GM18511 (cell line): ENCODE results near the gene PLA2G2D.
"Not testable (repeated sequence)": the region's sequence is repeated elsewhere in the genome, so short reads cannot be mapped to it uniquely, and the experiment has no call there.

Experiments
- ATAC-seq: cut with Tn5 transposase; IDR thresholded peaks from one replicate; pipeline ENCODE4 v1.9.1; 2021; ENCODE audit warnings: mild to moderate bottlenecking, moderate library complexity; ENCODE audit not compliant: unreplicated experiment

The PLA2G2D gene

GRCh38 chr1:20143318-20143717, 24.0 kb upstream of the PLA2G2D start:
- ATAC-seq = no peak

- no peak for ATAC-seq
These were observed 22.8 kb upstream of the PLA2G2D start for GRCh38 chr1:20142001-20142710.

GRCh38 chr1:20141466-20141865, 22.1 kb upstream of the PLA2G2D start:
- ATAC-seq = no peak

- ATAC-seq = no peak
These were observed 21.7 kb upstream of the PLA2G2D start for GRCh38 chr1:20141001-20141400.

- no peak for ATAC-seq
These were observed 20.7 kb upstream of the PLA2G2D start for GRCh38 chr1:20139776-20140612.

- ATAC-seq = no peak
These were observed 19.7 kb upstream of the PLA2G2D start, which contains the start of gene PLA2G2F for GRCh38 chr1:20138961-20139550. TSS of gene PLA2G2F (plus strand) at chr1:20139323. CDS start at chr1:20139428, 105 bp downstream.

- ATAC-seq = no peak
These were observed 19.0 kb upstream of the PLA2G2D start for GRCh38 chr1:20138346-20138745.

GRCh38 chr1:20137604-20138003, 18.3 kb upstream of the PLA2G2D start:
- no peak for ATAC-seq

GRCh38 chr1:20137055-20137454, 17.7 kb upstream of the PLA2G2D start:
- ATAC-seq = no peak

GRCh38 chr1:20136249-20136648, 16.9 kb upstream of the PLA2G2D start:
- ATAC-seq = no peak

GRCh38 chr1:20134995-20135394, 15.7 kb upstream of the PLA2G2D start:
- ATAC-seq = no peak

- not testable (repeated sequence) for ATAC-seq
These were observed 11.2 kb upstream of the PLA2G2D start for GRCh38 chr1:20130518-20130917.

GRCh38 chr1:20126806-20127440, 7.6 kb upstream of the PLA2G2D start:
- ATAC-seq = no peak

- ATAC-seq = no peak
These were observed 6.9 kb upstream of the PLA2G2D start for GRCh38 chr1:20126041-20126805.

GRCh38 chr1:20125100-20125499, 5.8 kb upstream of the PLA2G2D start:
- no peak for ATAC-seq

GRCh38 chr1:20124456-20125057, 5.2 kb upstream of the PLA2G2D start:
- ATAC-seq = no peak

- ATAC-seq = no peak
These were observed 4.6 kb upstream of the PLA2G2D start for GRCh38 chr1:20123722-20124455.

- ATAC-seq = no peak
These were observed 1.5 kb upstream of the PLA2G2D start for GRCh38 chr1:20120796-20121195.

GRCh38 chr1:20117236-20117635, 2.1 kb downstream of the PLA2G2D start:
- no peak for ATAC-seq
